Body of pancreas (tissue), 4 donors: ENCODE data around the gene MNS1.

ENCODE experiments used
- CTCF ChIP-seq, 7 experiments: fragments of 450-650 bp in 4 of 7; fragments of 200-600 bp in 3 of 7; sonication (generic) in 3 of 7; IDR thresholded peaks; one replicate each; pipeline ENCODE4 v1.5.1; 2016 to 2019; ENCODE audit warnings: antibody characterized with exemption in 7 of 7
- POLR2A ChIP-seq, 3 donors: fragments of 450-650 bp; IDR thresholded peaks; one replicate each; pipeline ENCODE4 v1.6.1; 2016; ENCODE audit warnings: antibody characterized with exemption in 3 of 3, mild to moderate bottlenecking in 2 of 3

- TF ChIP-seq CTCF (IDR thresholded peaks at IDR 0.05) = no peak
- TF ChIP-seq POLR2A (IDR thresholded peaks at IDR 0.05) = no peak
Measured at GRCh38 chr15:56460071-56460470, 4.9 kb downstream of the MNS1 start.
